ENCODE data around the gene ATP6AP1.
A peak's percentile ranks its signal among the peaks of the same experiment; 100 is the strongest.

Gene ATP6AP1

GRCh38 chrX:154473683-154474082, 45.2 kb downstream of the ATP6AP1 start:
- no peak for DNase-seq (ENCODE audit: low read depth)
- no peak for TF ChIP-seq CTCF (IDR thresholded peaks at IDR 0.05; ENCODE audit: low read length, missing control alignments)
- no peak overlapping the region for H3K4me3 ChIP-seq (replicated peaks; ENCODE audit: low read depth, low read length)

GRCh38 chrX:154476821-154477220, 48.3 kb downstream of the ATP6AP1 start:
- no peak for TF ChIP-seq CTCF (IDR thresholded peaks at IDR 0.05; ENCODE audit: low read length, missing control alignments)
- DNase-seq (ENCODE audit: low read depth), result no peak
- H3K4me3 ChIP-seq (replicated peaks; ENCODE audit: low read depth, low read length), result no peak overlapping the region

GRCh38 chrX:154477891-154478477, 49.5 kb downstream of the ATP6AP1 start:
- no peak for TF ChIP-seq CTCF (IDR thresholded peaks at IDR 0.05; ENCODE audit: low read length, missing control alignments)
- peak overlapping the region; percentile 58 for H3K4me3 ChIP-seq (replicated peaks; ENCODE audit: low read depth, low read length)
- no peak for DNase-seq (ENCODE audit: low read depth)

GRCh38 chrX:154478728-154479622, 50.5 kb downstream of the ATP6AP1 start, which contains the start of gene LAGE3:
Gene LAGE3 (minus strand): TSS chrX:154479281. CDS start chrX:154478915, 366 bp downstream.
- DNase-seq (ENCODE audit: low read depth), result peak; percentile 92
- no peak for TF ChIP-seq CTCF (IDR thresholded peaks at IDR 0.05; ENCODE audit: low read length, missing control alignments)
- H3K4me3 ChIP-seq (replicated peaks; ENCODE audit: low read depth, low read length), result peak within 1 kb of the TSS; percentile 58

- DNase-seq (ENCODE audit: low read depth), result no peak
These were observed 52.7 kb downstream of the ATP6AP1 start for GRCh38 chrX:154481195-154481594.

GRCh38 chrX:154481911-154482601, 53.6 kb downstream of the ATP6AP1 start:
- DNase-seq (ENCODE audit: low read depth), result no peak
- no peak for TF ChIP-seq CTCF (IDR thresholded peaks at IDR 0.05; ENCODE audit: low read length, missing control alignments)
- no peak overlapping the region for H3K4me3 ChIP-seq (replicated peaks; ENCODE audit: low read depth, low read length)

More at GRCh38 chrX:154481195-154481594, 52.7 kb downstream of the ATP6AP1 start:
- H3K4me3 ChIP-seq (replicated peaks; ENCODE audit: low read depth, low read length), result no peak overlapping the region
- TF ChIP-seq CTCF (IDR thresholded peaks at IDR 0.05; ENCODE audit: low read length, missing control alignments), result no peak

Measured in fibroblast of pulmonary artery (primary cell).